H9 (cell line): ENCODE data around the gene DENND4A. TPM values are rescaled to one million over a fixed set of nuclear protein-coding genes. Genes with fewer than 3 reads are reported as not detected.

Experiments
- DNase-seq: peaks from one replicate; pipeline ENCODE4 v3.0.0-alpha.2; 2017
- H2AFZ ChIP-seq: one replicate; pipeline ENCODE4 v1.6.1; 2013; ENCODE audit warnings: mild to moderate bottlenecking, low read length, control low read depth, moderate library complexity
- H2AK5ac ChIP-seq: 2 replicates; pipeline ENCODE4 v1.6.1; 2013; ENCODE audit warnings: low read length, control low read depth, mixed read lengths; ENCODE audit not compliant: insufficient read length
- H2BK120ac ChIP-seq: one replicate; pipeline ENCODE4 v1.6.1; 2013; ENCODE audit warnings: low read depth, mild to moderate bottlenecking, low read length, control low read depth, inconsistent platforms; ENCODE audit not compliant: poor library complexity, severe bottlenecking
- H2BK12ac ChIP-seq: 2 replicates; pipeline ENCODE4 v1.6.1; 2013; ENCODE audit warnings: low read length, control low read depth, mixed read lengths, low read depth; ENCODE audit not compliant: insufficient read length
- H2BK15ac ChIP-seq: 2 replicates; pipeline ENCODE4 v1.6.1; 2013; ENCODE audit warnings: low read depth, low read length, control low read depth
- H2BK20ac ChIP-seq: one replicate; pipeline ENCODE4 v1.6.1; 2013; ENCODE audit warnings: low read depth, mild to moderate bottlenecking, low read length, control low read depth, inconsistent platforms; ENCODE audit not compliant: poor library complexity, severe bottlenecking
- H2BK5ac ChIP-seq: 2 replicates; pipeline ENCODE4 v1.6.1; 2013; ENCODE audit warnings: low read length, control low read depth, mixed read lengths; ENCODE audit not compliant: insufficient read length
- H3K14ac ChIP-seq: 2 replicates; pipeline ENCODE4 v1.6.1; 2013; ENCODE audit warnings: low read length, control low read depth; ENCODE audit not compliant: insufficient read depth
- H3K18ac ChIP-seq: 2 replicates; pipeline ENCODE4 v1.6.1; 2013; ENCODE audit warnings: low read depth, mild to moderate bottlenecking, mixed read lengths, low read length, control low read depth; ENCODE audit not compliant: insufficient read length
- H3K23ac ChIP-seq: 2 replicates; pipeline ENCODE4 v1.6.1; 2013; ENCODE audit warnings: low read length, control low read depth, mixed read lengths, low read depth; ENCODE audit not compliant: insufficient read length
- H3K23me2 ChIP-seq: 2 replicates; pipeline ENCODE4 v1.6.1; 2013; ENCODE audit warnings: low read depth, mild to moderate bottlenecking, mixed read lengths, low read length, control low read depth; ENCODE audit not compliant: insufficient read length, poor library complexity, severe bottlenecking
- H3K27ac ChIP-seq: 2 replicates; pipeline ENCODE4 v1.5.1; 2013; ENCODE audit warnings: low read length, control low read depth, mixed read lengths, low read depth; ENCODE audit not compliant: insufficient read length
- H3K27me3 ChIP-seq: 2 replicates; pipeline ENCODE4 v1.6.1; 2013; ENCODE audit warnings: low read length, control low read depth, inconsistent platforms; ENCODE audit not compliant: insufficient read depth
- H3K4ac ChIP-seq: 2 replicates; pipeline ENCODE4 v1.6.1; 2013; ENCODE audit warnings: low read depth, mild to moderate bottlenecking, control low read depth, inconsistent platforms, low read length, moderate library complexity
- H3K4me1 ChIP-seq: 2 replicates; pipeline ENCODE4 v1.6.1; 2013; ENCODE audit warnings: low read length, control low read depth, inconsistent platforms; ENCODE audit not compliant: insufficient read depth
- H3K4me2 ChIP-seq: 2 replicates; pipeline ENCODE4 v1.6.1; 2013; ENCODE audit warnings: low read length, control low read depth, mixed read lengths; ENCODE audit not compliant: insufficient read length, insufficient read depth
- H3K56ac ChIP-seq: 2 replicates; pipeline ENCODE4 v1.6.1; 2013; ENCODE audit warnings: low read depth, mild to moderate bottlenecking, mixed read lengths, low read length, control low read depth; ENCODE audit not compliant: insufficient read length
- H3K79me1 ChIP-seq: 2 replicates; pipeline ENCODE4 v1.6.1; 2013; ENCODE audit warnings: low read depth, mild to moderate bottlenecking, moderate library complexity, low read length, control low read depth, inconsistent platforms; ENCODE audit not compliant: insufficient read depth, poor library complexity, severe bottlenecking
- H3K79me2 ChIP-seq: 2 replicates; pipeline ENCODE4 v1.6.1; 2013; ENCODE audit warnings: low read length, control low read depth, inconsistent platforms; ENCODE audit not compliant: insufficient read depth
- H3K9ac ChIP-seq: 2 replicates; pipeline ENCODE4 v1.6.1; 2013; ENCODE audit warnings: low read length, control low read depth, mixed read lengths; ENCODE audit not compliant: insufficient read length; ENCODE audit errors: extremely low read depth
- H3K9me3 ChIP-seq: one replicate; pipeline ENCODE4 v1.6.1; 2013; ENCODE audit warnings: low read depth, low read length, inconsistent platforms; ENCODE audit not compliant: control insufficient read depth
- H3T11ph ChIP-seq: one replicate; pipeline ENCODE4 v1.6.1; 2013; ENCODE audit warnings: mild to moderate bottlenecking, low read length, control low read depth, inconsistent platforms
- H4K20me1 ChIP-seq: one replicate; pipeline ENCODE4 v1.6.1; 2013; ENCODE audit not compliant: control insufficient read depth, insufficient read length, insufficient read depth
- H4K5ac ChIP-seq: 2 replicates; pipeline ENCODE4 v1.6.1; 2013; ENCODE audit warnings: low read depth, mild to moderate bottlenecking, mixed read lengths, low read length, control low read depth; ENCODE audit not compliant: insufficient read length
- H4K8ac ChIP-seq: replicated peaks from 2 replicates; pipeline ENCODE4 v1.6.1; 2013; ENCODE audit warnings: low read length, control low read depth, mixed read lengths, low read depth; ENCODE audit not compliant: insufficient read length
- H4K91ac ChIP-seq: 2 replicates; pipeline ENCODE4 v1.6.1; 2013; ENCODE audit warnings: low read depth, mild to moderate bottlenecking, moderate library complexity, mixed read lengths, low read length, control low read depth; ENCODE audit not compliant: insufficient read length
- H3K27ac Mint-ChIP-seq, 3 experiments: 2 replicates in 2 of 3; 3 replicates in 1 of 3; pipeline ENCODE4 v1.8.0; 2020 to 2021; ENCODE audit warnings: mixed read lengths in 3 of 3, mild to moderate bottlenecking in 1 of 3, moderate library complexity in 1 of 3
- H3K27me3 Mint-ChIP-seq: 2 replicates; pipeline ENCODE4 v1.8.0; 2021; ENCODE audit warnings: low read depth, mild to moderate bottlenecking, moderate library complexity, mixed read lengths
- H3K36me3 Mint-ChIP-seq, 3 experiments: 2 replicates in 2 of 3; 3 replicates in 1 of 3; pipeline ENCODE4 v1.8.0; 2020 to 2021; ENCODE audit warnings: low read depth in 3 of 3, mixed read lengths in 3 of 3; ENCODE audit not compliant: insufficient read depth in 1 of 3
- H3K4me1 Mint-ChIP-seq, 2 experiments: 2 replicates each; pipeline ENCODE4 v1.8.0; 2020; ENCODE audit warnings: mixed read lengths in 2 of 2
- H3K4me3 Mint-ChIP-seq, 2 experiments: 2 replicates in 1 of 2; 3 replicates in 1 of 2; pipeline ENCODE4 v1.8.0; 2020 to 2021; ENCODE audit warnings: mild to moderate bottlenecking in 2 of 2, mixed read lengths in 2 of 2, moderate library complexity in 1 of 2
- H3K9me3 Mint-ChIP-seq, 2 experiments: 2 replicates in 1 of 2; 3 replicates in 1 of 2; pipeline ENCODE4 v1.8.0; 2020; ENCODE audit warnings: mild to moderate bottlenecking in 2 of 2, mixed read lengths in 2 of 2, moderate library complexity in 1 of 2
- WGBS: extraction: QIAGEN DNeasy Blood & Tissue Kit; methylation state at CpG from one replicate; pipeline ENCODE4 v1.1.7; 2013; ENCODE audit warnings: missing lambda C conversion rate, low lambda C conversion rate, mixed read lengths; ENCODE audit not compliant: insufficient read length; ENCODE audit errors: extremely low coverage; 5-methylcytosine and 5-hydroxymethylcytosine counted together
- total RNA-seq: library from RNA; stranded (reverse); gene quantifications from 2 replicates; pipeline ENCODE4 v1.2.1, GENCODE V29; 2021
- TF ChIP-seq, protein P1 (sequence below): fragments of 200-600 bp; sonication (generic); conservative IDR thresholded peaks from 3 replicates; pipeline ENCODE4 v1.8.0; 2021; ENCODE audit warnings: antibody characterized with exemption, mild to moderate bottlenecking

Gene DENND4A
- total RNA-seq, 1 experiment from 2014 or later, result 4.7 TPM

DNA sequence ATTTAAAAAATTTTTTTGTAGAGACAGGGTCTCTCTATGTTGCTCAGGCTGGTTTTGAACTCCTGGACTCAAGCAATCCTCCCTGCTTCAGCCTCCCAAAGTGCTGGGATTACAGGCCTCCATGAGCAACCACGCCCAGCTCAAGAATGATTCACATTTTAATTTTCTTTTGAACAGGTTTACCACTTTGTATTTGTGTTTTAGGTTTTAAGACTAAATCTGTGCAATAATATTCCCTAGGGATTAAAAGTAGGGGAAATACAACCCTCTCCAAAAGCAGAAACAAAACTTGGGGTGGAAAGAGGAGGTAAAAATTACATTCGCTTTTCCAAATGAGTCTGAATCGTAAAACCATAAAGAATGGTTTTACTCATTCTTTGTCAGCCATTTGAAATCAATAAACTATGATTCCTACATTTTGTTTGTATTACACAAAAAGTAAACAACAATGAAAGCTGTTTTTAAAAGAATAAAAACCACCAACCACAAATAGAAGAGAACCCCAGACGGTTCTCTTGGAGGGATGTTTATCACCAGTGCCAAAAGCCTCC, 132.5 kb downstream of the DENND4A start:
- no peaks in the 10 kb centered on the region for H3K4me1 ChIP-seq
- no peak overlapping the region for H3K4ac ChIP-seq
- H3K14ac ChIP-seq, result no peak overlapping the region
- H3K4me1 Mint-ChIP-seq, result no peaks in the 10 kb centered on the region
- H2BK20ac ChIP-seq, result no peak overlapping the region
- no peak overlapping the region for H2BK15ac ChIP-seq
- no peak overlapping the region for H2AK5ac ChIP-seq
- no peaks in the 10 kb centered on the region for H3K9me3 ChIP-seq
- H3K23ac ChIP-seq, result no peak overlapping the region
- no peak overlapping the region for H3K4me2 ChIP-seq
- H3K18ac ChIP-seq, result no peak overlapping the region
- no peak overlapping the region for H3K27ac ChIP-seq
- H3K4me3 Mint-ChIP-seq, result no peak overlapping the region
- no peak overlapping the region for H3K9ac ChIP-seq
- no peaks in the 10 kb centered on the region for H3K36me3 Mint-ChIP-seq
- no peaks in the 10 kb centered on the region for H3K79me2 ChIP-seq
- no peak overlapping the region for H3K56ac ChIP-seq
- no peak overlapping the region for H4K5ac ChIP-seq
- TF ChIP-seq, protein P1, sequence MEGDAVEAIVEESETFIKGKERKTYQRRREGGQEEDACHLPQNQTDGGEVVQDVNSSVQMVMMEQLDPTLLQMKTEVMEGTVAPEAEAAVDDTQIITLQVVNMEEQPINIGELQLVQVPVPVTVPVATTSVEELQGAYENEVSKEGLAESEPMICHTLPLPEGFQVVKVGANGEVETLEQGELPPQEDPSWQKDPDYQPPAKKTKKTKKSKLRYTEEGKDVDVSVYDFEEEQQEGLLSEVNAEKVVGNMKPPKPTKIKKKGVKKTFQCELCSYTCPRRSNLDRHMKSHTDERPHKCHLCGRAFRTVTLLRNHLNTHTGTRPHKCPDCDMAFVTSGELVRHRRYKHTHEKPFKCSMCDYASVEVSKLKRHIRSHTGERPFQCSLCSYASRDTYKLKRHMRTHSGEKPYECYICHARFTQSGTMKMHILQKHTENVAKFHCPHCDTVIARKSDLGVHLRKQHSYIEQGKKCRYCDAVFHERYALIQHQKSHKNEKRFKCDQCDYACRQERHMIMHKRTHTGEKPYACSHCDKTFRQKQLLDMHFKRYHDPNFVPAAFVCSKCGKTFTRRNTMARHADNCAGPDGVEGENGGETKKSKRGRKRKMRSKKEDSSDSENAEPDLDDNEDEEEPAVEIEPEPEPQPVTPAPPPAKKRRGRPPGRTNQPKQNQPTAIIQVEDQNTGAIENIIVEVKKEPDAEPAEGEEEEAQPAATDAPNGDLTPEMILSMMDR, result no peak
- no peaks in the 10 kb centered on the region for H3K27me3 ChIP-seq
- no peaks in the 10 kb centered on the region for H4K20me1 ChIP-seq
- H3K79me1 ChIP-seq, result no peaks in the 10 kb centered on the region
- DNase-seq, result no peak
- no peak overlapping the region for H2BK120ac ChIP-seq
- WGBS, result no CpG with 5 or more reads among the region's 4 CpGs
- no peak overlapping the region for H2AFZ ChIP-seq
- no peak overlapping the region for H2BK12ac ChIP-seq
- no peaks in the 10 kb centered on the region for H3K23me2 ChIP-seq
- H2BK5ac ChIP-seq, result no peak overlapping the region
- H3T11ph ChIP-seq, result no peak overlapping the region
- no peak overlapping the region for H4K8ac ChIP-seq
- H4K91ac ChIP-seq, result no peak overlapping the region
- no peaks in the 10 kb centered on the region for H3K27me3 Mint-ChIP-seq
- no peaks in the 10 kb centered on the region for H3K9me3 Mint-ChIP-seq
- no peak overlapping the region for H3K27ac Mint-ChIP-seq
